Dedifferentiated amniotic fluid mesenchymal stem cell (primary cell): Measurements from ENCODE around the gene INHA.

ENCODE experiments used
- DNase-seq: peaks from one replicate; pipeline ENCODE4 v3.0.0-alpha.2; 2016; ENCODE audit errors: extremely low spot score

INHA gene, protein sequence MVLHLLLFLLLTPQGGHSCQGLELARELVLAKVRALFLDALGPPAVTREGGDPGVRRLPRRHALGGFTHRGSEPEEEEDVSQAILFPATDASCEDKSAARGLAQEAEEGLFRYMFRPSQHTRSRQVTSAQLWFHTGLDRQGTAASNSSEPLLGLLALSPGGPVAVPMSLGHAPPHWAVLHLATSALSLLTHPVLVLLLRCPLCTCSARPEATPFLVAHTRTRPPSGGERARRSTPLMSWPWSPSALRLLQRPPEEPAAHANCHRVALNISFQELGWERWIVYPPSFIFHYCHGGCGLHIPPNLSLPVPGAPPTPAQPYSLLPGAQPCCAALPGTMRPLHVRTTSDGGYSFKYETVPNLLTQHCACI

DNA sequence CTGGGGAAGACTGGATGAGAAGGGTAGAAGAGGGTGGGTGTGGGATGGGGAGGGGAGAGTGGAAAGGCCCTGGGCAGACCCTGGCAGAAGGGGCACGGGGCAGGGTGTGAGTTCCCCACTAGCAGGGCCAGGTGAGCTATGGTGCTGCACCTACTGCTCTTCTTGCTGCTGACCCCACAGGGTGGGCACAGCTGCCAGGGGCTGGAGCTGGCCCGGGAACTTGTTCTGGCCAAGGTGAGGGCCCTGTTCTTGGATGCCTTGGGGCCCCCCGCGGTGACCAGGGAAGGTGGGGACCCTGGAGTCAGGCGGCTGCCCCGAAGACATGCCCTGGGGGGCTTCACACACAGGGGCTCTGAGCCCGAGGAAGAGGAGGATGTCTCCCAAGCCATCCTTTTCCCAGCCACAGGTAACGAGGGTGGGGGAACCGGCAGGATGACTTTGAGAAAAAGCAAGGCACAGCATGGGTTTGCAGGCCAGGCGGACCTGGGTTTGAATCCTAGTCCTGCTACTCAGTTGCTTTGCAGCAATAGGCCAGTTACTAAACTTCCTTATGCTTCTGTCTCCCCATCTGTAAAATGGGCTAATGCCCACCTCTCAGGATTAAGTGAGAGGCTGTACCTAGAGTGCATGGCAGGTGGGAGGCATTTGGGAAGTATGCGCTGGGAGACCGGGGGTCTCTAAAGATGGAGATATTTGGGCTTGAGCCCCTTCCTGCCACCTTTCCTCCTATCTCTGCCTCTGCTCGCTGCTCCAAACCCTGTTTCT, at the start of gene INHA:
TSS of gene INHA (plus strand) at position 74 of the 765 bp plus-strand sequence. CDS start at position 139, 65 bp downstream.
- DNase-seq: no peak

GRCh38 chr2:219523031-219523671, 49.0 kb upstream of the INHA start:
- no peak for DNase-seq

DNA sequence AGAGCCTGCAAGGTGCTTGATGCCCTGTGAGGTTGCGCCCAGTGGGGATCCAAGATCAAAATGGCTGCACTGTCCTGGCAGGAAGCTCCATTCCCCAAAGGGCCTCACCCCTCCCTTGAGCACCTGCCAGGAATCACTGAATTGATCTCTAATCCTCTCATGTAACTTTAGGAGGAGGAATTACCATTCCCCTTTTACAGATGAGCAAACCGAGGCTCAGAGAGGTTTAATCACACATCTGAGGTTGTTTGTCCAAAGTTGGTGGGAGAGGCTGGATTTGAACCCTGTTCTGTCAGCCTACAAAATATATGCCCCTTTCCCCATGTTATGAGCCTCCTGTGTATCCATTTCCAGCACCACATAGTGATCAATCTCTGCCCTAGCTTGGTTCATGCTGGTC, 47.3 kb upstream of the INHA start:
- no peak for DNase-seq

- DNase-seq: no peak
These were observed 46.4 kb upstream of the INHA start for GRCh38 chr2:219525533-219526232.

- DNase-seq: no peak
These were observed 45.6 kb upstream of the INHA start for GRCh38 chr2:219526320-219527075.

DNA sequence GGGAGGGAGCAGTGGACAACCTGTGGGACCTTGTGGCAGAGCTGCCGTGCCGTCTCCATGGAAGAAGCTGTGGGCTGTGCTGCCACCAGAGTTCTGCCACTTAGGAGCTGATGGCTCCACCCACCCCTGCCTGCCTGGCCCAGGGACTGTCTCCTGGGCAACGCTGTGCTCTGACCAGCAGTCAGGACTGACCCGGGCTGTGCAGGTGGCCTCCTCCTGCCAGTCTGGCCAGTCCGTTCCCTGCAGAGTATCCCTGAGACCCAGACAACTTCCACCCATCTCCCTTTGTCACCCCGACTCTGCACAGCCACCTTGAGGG, 45.1 kb upstream of the INHA start:
- DNase-seq: no peak

DNA sequence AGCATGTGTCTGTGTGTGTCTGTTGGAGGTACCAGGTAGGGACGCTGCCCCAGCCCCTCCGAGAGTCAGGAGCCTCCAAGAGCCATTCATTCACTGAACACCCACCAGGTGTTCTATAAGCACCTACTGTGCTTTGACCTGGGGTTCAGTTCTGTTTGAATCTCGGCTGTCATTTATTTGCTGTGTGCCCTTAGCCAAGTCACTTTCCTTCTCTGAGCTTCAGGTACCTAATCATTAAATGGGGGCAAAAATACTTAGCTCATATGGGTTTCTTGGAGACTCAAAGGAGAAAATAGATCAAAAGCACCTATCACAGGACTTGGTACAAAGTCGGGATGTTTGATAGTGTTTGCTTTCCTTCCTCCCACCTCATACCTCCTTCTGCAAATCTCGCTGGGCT, 44.6 kb upstream of the INHA start:
- no peak for DNase-seq

DNA sequence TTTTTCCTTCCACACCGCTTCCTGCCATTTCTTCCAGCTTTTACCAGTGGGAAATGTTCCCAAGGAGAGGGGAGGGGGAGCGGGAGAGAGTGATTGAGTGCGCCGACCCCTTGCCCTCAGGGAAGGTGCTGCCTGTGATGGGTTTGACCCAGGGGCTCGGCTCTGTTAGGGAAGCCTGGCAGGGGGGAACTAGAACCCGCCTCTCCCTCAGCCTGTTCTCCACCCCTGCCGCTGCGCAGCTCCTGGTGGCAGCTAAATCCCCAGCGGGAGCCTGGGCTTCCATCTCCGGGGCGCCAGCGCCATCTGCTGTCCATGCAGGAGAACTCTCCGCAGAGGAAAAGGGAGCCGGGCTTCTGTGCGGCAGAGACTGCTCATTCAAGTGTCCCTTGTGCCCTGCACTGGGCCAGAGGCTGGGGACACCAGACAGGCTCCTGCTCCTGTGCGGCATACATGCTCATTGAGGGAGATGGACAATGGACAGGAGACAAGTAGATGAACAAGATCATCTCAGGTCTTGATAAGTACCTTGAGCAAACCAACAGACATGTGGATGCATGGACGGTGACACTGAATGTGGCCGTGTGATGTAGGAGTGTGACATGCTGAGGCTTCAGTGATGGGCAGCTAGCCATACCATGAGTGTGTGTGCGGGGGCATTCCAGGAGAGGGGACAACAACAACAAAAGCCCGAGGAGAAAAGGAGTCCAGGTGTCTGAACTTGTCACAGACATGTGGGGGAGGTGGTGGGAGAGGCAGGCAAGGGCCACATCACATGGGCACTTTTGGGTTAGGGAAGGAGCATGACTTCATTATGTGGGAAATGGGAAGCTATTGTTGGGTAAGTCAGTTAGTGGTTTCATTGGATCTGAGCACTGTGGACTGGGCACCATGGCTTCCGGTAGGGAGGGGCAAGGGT, 41.8 kb upstream of the INHA start:
- peak; percentile 83 for DNase-seq

DNA sequence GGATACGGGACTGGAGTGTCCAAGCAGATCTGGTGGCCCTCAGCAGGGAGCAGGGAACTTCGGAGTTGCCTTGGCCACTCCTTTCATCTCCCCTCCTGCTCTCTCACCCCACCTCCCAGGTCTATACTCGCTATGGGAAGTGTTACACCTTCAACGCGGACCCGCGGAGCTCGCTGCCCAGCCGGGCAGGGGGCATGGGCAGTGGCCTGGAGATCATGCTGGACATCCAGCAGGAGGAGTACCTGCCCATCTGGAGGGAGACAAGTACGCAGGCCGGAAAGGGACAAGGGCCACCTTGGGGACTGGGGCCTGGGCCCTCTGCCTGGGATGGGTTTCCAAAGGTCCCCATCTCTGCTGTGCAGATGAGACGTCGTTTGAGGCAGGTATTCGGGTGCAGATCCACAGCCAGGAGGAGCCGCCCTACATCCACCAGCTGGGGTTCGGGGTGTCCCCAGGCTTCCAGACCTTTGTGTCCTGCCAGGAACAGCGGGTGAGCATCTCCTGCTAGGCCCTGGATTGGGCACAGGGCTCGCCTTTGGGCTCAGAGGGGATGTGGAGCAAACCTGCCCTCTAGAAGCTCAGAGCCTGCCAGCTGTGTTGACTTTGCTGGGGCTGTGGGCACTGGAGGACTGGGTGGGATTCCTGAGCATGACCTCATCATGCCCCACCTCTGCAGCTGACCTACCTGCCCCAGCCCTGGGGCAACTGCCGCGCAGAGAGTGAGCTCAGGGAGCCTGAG, 40.3 kb upstream of the INHA start:
- no peak for DNase-seq

DNA sequence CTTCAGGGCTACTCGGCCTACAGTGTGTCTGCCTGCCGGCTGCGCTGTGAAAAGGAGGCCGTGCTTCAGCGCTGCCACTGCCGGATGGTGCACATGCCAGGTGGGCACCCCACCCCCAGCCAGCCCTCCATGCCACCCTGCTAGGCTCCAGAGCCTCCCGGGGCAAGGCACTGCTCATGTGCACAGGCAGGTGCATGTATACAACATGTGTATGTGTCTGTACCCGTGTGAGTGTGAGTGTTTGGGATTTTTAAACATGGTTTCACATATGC, 39.8 kb upstream of the INHA start:
- DNase-seq: no peak

- DNase-seq: no peak
These were observed 38.0 kb upstream of the INHA start for GRCh38 chr2:219533930-219534661.

DNA sequence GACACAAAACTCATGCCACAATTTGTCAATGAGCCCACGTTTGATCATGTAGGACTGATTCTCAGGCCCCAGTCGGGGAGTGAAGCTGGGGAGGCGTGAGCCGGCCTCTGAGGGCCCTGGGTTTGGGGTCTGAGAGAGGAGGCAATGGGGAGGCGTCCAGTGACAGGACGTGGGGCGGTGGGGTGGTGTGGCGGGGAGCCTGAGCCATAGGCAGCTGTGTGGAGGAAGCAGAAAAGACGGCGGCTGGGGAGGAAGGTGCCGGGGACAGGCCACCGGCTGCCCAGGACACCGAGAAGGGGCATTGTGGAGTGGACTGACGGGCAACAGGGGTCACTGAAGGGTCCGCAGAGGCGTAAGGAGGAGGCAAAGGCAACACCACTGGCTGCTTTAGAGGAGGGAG, 35.7 kb upstream of the INHA start:
- DNase-seq: no peak

GRCh38 chr2:219536967-219537366, 35.1 kb upstream of the INHA start:
- DNase-seq: no peak

DNA sequence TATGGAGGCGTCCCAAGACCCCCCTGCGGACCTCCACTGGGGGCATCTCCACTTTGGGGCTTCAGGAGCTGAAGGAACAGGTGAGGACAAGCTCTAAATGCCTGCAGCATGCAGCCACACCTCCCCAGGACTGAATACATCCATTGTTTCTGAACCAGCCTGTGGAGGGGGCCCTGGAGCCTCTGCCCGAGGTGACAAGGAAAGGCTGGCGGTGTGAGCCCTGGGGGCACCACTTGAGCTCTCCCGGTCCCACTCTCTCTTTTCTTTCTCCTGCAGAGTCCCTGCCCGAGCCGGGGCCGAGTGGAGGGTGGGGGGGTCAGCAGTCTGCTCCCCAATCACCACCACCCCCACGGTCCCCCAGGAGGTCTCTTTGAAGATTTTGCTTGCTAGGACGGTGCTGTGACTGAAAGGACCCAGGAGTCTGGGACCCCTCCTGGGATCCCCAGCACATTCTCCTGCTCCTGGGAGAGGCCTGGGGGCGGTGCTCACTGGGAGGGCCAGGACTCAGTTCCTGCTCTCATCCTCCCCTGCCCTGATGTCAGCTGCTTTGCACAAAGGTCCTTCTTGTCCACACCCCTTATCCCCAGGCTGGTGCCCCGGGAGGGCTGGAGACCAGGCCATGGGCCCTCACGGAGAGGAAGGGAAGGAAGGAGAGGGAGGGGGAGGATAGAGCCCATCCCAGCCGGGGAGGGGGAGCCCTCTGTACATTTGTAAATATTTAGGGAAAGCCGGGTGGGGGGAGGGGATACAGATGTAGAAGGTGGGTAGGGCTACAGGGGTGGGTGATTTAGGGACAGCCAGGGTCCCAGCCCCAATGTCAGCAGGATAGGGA, 34.2 kb upstream of the INHA start:
- no peak for DNase-seq

- DNase-seq: no peak
These were observed 33.6 kb upstream of the INHA start for GRCh38 chr2:219538504-219538951.

- DNase-seq: no peak
These were observed 32.9 kb upstream of the INHA start for GRCh38 chr2:219538956-219539788.

- DNase-seq: no peak
These were observed 32.0 kb upstream of the INHA start for GRCh38 chr2:219539926-219540678.
